GM21825 (cell line): ENCODE measurements around the gene RAB27A.

Source experiments
- ATAC-seq: cut with Tn5 transposase; IDR thresholded peaks from one replicate; pipeline ENCODE4 v1.9.1; 2021; ENCODE audit warnings: mild to moderate bottlenecking, moderate library complexity; ENCODE audit not compliant: unreplicated experiment

Gene RAB27A

DNA sequence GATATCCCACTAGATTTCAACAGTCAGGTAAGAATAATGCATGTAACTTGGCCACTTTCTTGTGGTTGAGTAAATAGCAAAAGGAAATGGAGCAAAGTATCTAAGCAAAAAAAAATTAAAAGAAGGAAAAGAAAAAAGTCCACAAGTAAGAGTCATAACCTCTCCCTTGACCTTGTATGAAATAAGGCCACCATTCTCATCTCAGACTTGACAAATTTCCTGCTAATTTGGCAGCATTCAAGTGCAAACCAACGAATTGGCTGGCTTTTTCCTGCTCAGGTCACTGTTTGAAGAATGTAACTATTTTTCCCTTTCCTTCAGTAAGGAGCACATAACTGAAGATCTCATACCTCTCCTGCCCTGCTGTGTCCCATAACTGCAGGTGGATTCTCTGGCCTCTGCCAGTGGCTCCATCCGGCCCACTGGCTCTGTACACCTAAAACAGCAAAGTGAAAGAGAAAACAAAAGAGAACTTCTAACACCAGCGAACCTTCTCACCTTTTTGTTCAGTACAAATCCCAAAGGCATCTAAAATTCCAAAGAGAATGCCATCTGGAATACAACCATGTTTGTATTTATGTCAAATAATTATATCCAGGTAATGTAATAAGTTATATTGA, 59.5 kb downstream of the RAB27A start:
- ATAC-seq: no peak

DNA sequence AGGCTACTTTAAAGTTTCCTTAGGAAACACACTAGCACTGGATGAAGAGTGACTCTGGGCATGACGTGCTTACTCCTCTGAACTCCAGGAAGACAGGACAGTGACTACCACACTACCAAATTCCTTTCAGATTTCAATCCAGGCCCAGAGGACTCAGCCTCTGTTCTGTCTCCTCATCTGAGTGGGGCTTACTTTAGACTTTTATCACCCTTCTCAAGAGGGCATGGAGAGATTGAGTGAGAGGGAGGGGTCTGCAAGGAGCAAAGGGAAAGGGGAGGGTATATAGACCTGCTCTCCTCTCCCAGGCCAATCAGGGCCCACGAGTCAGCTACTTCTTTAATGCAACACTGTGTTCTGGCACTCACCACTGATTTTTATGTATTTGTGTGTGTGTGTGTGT, 63.5 kb downstream of the RAB27A start:
- ATAC-seq: no peak

DNA sequence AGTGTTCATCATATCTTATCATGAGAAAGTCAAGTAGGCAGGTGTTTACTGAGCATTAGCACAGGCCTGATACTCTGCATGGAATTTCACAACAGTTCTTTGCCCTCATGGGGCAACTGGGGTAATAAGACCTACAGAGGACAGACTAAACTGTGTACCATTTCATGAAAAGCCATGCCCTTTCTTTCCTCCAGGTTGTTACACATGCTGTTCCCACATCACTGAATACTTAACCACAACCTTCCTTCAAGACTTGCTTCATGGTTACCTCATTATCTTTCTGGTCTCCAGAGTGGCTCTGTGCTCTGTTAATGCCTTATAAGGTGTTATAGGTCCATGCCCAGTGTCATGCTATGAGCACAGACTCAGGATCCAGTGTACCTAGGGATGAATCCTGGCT, 64.7 kb downstream of the RAB27A start:
- peak; percentile 42 for ATAC-seq

DNA sequence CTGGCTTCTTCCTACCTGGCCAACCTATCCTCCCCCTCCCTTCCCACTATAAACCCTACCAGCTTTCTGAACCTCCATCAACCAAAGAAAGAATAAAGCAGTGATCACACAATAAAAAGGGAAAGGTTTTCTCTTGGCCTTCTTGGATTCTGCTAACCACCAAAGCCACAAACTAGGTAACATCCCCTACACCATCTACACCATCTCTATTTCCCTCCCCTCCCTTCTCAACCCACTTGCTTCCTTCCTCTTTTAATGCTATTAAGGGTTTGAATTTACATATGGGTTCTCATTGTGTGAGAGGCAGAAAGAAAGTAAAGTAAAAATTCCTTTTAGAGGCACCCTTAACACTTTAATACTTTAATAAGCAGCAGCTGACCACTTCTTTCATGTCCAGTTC, 67.0 kb downstream of the RAB27A start:
- ATAC-seq: peak; percentile 61

DNA sequence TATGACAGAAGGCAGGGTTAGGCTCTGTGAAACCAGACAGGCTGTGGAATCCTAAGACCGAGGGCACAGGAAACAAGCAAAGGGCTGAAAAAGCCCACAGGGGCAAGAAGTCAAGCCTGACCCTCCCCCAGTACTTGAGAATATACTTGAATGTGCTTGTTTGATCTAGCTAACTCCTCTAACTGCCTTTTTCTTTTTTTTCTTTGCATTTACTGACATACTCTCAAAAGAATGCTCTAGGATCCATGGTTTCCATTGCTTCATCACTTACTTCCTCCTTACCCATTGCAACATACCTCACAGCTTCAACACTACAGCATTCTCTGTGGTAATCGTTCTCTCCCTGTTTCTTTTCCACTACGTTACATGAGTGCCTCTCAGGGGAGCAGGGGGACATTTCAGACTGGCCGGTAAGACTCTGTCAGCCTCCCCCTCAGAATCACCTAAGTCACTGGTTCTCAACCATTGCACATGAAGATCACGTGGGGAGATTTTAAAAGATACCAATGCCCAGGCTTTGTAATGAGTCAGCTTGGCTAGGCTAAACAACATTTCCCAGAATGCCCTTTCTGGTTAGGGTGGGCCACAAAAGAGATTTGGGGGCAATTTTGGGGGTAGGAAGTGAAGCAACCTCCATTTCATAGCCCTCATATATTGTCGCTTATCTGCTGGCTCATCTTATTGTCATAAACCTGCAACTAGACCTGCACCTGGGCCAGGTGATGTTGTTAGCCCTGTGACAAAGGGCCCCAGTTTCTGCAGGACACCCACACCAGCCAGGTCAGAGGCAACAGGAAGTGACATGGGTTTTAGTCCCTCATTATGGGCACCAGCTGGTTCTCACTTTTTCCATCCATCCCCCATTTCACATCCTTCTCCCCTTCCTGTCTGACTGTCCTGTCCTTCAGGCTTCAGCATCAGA, 68.3 kb downstream of the RAB27A start:
- peak; percentile 38 for ATAC-seq

DNA sequence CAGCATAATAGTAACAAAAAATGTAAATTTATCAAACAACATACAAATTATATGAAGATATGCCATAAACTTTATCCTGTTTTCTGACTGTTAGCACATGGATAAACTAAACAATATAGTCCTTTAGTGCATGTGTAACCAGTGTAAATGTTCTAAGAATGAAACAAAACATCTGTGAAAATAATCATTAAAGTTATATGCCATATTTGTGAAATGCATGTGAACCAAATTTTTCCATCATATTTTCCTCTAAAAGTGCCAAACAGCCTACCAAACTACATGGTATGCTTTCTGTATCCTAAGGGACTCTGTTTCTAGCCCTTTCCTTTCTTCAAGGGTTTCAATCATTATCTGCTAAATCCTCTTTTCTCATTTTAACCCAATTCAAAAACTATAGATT, 69.0 kb downstream of the RAB27A start:
- ATAC-seq: no peak

DNA sequence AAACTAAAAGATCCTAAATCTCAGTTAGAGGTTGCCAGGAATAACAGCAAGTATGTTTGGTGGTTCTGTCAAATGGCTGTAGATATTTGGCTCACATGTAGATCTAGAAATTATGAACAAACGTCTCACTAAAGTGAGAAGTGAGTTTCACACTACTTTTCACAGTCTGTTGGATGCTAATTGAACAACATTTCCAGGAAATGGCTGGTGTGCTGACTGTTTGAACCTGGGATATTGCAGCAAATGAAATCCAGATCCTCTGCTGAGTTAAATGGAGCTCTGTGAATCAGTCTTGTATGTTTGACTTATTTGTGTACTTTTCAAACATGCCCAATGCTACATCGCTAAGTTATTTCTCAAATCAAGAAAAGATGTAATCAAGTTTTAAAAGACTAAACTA, 71.6 kb downstream of the RAB27A start:
- ATAC-seq: no peak

DNA sequence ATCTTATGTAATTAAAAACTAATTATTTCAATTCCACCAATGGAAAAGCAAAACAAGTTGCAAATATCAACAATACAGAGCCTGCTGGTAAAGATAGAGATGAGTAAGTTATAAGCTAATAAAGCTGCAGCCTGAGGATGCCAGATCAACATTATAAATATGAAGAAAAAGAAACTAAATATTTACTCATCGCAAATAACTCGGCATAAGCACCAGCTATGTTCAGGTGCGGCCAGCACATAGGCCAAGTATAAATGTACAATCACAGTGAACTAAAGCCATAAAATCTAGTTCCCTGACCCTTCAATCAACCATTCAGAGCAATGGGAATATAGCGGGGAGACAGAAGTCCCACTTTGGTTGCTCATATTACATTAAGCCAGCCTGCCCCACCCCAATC, 85.1 kb downstream of the RAB27A start:
- ATAC-seq: no peak

DNA sequence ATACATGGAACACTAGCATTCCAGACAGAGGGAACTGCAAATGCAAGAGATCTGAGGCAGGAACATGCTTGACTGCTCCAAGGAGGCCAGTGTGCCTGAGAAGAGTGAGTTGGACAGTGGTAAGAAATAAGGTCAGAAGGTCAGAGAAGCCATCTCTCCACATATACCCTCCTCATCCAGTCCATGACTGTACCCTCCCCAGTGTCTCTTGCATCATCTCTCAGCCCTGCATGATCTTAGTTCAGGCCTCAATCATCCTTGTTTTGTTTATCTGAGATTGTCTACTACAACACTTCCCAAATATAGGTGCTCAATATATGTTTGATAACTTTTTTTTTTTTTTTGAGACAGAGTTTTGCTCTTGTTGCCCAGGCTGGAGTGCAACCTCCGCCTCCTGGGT, 87.4 kb downstream of the RAB27A start:
- ATAC-seq: no peak

DNA sequence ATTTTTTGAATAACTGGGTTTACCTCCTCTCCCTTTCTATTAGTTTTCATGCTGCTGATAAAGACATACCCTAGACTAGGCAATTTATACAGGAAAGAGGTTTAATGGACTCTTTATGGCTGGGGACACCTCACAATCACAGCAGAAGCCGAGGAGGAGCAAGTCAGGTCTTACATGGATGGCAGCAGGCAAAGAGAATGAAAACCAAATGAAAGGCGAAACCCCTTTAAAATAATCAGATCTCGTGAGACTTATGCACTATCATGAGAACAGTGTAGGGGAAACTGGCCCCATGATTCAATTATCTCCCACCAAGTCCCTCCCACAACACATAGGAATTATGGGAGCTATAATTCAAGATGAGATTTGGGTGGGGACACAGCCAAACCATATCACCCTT, 90.9 kb downstream of the RAB27A start:
- no peak for ATAC-seq

DNA sequence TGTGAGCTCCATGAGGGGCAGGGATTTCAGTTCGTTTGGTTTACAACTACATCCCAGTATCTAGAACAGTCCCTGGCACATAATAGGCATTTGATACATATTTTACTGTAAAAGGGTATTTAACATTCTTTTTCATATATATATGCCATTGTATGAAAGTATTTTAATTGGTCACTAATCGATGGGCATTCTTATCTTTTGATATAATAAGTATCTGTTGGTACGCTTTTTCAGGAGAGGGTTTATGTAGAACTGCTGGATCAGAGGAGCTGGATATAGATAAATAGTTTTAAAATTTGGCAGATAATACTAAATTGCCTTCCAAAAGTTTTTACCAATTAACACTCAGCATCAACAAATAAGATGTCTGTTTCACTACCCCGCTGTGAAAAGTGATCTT, 91.9 kb downstream of the RAB27A start:
- no peak for ATAC-seq

DNA sequence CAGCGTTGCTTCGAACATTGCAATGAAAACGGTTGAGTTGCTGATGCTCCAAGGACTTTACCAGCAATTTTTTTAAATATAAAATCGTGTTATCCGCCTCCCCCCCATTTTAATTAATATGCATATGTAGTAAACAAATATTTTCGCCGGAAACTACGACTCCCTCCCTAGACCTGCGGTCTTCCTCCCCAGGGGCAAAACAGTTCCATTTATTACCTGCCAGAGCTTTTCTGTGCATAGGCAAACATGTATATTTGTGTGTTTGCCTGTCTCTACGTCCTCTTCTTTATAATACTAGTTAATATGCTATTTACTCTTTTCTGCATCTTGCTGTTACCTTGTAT, 92.3 kb downstream of the RAB27A start:
- peak; percentile 11 for ATAC-seq

DNA sequence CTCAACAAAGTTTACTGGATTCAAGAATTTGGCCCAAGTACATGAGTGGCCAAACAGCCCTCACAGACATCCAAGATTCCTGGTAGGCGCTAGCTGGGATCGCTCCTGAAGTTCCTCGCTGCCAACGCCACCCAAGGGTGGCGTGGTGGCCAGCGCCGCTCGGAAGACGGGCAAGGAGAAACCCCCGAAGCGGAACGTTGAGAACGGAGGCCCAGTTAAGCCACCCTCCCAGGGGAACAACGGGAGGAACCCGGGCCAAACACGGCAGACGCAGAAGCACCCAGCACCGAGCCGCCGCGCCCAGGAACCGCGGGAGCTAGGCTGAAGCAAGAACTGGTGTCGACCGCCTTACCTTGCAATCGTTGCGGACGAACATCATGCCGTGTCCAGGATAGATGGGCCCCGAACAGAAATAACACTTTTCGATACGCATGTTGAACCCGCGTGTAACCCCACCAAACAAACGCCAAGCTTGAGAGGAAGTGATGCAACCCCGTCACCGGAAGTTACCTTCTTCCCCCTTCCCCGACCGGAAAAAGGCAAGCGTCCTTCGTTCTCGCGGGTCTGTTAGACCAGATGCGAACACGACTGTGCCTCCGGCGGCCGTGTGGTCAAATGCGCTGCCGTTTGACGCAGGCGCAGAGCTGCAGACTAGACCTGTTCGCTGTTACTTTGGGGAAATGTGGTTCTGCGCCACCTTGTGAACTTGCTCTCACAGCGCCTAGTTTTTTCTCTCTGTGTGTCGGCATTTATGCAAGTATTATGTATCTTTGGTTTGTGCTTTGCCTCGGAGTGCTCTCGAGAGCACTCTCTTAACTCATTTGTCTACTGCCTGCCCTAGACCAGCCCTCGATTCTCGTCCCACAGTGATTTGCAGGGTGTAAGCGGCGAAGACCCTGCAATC, 92.9 kb downstream of the RAB27A start, which contains the start of gene RSL24D1:
TSS of gene RSL24D1 (minus strand) at position 484 of the 904 bp plus-strand sequence. CDS start at position 433, 51 bp downstream.
- peak; percentile 93 for ATAC-seq

DNA sequence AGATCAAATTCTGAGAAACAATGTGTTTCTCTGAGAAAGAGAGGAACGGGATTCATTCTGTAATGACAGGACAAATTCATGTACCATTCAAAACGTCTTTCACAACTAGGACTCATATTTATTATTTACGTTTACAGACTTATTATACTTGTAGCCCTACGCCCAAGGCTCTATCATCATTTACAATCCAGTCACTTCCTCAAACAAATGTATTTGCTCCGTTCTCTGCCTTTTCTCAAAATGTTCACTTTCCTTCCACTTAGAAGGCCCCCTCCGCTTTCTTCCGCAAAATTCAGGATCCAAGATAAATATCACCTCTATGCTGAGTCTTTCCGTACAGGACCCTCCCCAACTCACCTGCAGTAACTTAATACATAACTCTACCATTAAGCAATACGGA, 93.6 kb downstream of the RAB27A start:
- no peak for ATAC-seq

DNA sequence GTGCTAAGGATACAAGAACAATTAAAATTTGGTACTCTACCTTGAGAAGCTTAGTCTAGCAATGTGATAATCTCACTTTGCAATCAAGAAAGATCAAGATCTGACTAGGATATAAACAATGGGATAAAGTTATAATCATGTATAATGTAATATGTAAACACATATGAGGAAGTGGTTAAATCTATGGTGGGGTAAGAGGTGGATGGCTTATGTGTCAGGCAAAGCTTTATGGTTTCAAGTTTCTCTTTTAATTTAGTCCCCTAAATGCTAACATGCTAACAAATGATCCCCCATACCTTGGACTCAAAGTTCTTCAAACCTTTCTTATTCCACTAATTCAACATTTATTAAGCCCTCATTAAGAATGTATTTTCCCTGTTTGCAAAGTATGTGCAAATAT, 95.4 kb downstream of the RAB27A start:
- ATAC-seq: no peak

DNA sequence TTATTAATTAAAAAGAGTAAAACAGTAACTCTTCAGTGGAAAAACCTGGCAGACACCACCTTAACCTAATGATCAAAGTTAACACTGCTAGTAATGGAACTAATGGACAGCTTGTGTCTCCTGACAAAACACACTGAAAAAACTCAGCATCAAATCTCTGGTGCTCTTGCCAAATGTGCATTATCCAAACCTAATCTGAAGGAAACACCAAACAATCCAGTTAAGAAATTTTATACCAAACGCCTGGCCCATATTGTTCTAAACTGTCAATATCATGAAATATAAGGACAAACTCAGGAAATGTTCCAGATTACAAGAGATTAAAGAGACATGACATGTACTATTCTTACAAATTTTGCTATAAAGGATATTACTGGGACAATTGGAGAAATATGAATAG, 103.3 kb downstream of the RAB27A start:
- ATAC-seq: no peak

DNA sequence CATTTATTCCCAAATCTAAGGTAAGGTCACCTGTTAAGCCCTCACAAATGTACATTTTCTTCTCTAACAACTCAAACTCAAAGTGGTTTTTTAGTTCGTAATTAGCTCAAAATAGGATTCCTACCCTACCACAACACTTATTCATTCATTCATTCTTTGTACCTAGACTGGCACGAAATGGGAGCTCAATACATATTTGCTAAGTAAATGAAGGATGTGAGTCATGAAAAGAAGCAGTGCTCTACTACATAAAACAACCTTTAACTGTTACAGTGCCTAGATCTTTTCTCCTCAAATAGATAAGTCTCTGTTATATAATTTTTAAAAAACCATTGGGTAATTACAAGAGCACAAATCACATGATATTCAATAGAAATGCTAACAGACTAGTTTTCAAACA, 105.9 kb downstream of the RAB27A start:
- no peak for ATAC-seq

DNA sequence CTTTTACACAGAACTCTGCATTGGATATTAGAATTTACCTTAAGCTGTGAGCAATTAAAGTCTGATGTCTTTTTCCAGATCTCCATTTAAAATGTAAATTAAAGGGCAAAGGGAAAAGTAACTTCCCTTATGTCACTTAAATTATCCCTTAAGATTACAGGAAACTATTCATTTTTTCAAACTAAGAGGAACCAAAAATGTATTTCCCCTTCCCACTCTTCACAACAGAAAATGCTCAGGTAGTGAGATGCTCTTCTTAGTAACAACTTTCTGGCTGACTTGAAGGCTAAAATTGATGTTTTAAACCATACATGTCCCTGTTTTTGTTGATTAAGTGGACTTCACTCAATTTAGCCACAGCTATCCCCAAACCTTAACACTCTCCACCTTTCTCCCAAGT, 110.5 kb downstream of the RAB27A start:
- ATAC-seq: no peak

DNA sequence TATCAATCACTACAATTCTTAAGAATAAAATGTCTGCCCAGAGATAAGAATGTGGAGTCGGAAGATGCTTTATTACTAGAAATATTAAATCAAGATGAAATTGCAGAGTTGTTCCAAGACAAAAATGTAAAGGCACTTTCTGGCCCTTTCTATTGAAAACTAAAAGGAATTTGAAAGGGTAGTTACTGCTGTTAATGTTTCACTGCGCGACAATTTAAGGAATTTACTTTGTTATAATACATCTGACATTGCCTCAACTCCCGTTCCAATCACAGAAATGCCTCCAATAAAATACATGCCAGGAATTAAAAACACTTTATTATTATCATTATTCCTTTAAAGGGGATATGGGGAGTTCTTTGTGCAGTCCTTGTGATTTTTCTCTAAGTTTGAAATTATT, 119.3 kb downstream of the RAB27A start:
- no peak for ATAC-seq

DNA sequence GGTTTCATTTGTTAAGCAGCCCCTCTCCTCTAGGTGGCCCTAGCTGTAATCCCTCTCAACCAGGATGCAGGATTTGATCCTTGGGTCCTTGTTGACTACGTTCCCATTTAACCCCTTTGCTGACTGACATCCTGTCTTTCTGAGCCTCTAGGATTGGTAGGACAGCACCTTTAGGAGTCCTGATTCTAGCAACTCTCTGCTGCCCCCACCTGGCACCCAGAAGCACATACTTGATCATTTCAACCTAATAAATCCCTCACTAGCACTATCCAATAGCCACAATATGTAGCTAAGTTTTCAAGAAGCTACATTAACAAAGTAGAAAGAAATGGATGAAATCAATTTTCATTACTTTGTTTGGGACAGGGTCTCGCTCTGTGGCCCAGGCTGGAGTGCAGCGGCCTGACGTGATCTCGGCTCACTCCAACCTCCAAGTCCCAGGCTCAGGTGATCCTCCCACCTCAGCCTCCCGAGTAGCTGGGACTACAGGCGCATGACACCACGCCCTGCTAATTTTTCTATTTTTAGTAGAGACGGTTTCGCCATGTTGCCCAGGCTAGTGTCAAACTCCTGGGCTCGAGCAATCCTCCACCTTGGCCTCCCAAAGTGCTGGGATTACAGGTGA, 121.2 kb downstream of the RAB27A start:
- peak; percentile 91 for ATAC-seq

DNA sequence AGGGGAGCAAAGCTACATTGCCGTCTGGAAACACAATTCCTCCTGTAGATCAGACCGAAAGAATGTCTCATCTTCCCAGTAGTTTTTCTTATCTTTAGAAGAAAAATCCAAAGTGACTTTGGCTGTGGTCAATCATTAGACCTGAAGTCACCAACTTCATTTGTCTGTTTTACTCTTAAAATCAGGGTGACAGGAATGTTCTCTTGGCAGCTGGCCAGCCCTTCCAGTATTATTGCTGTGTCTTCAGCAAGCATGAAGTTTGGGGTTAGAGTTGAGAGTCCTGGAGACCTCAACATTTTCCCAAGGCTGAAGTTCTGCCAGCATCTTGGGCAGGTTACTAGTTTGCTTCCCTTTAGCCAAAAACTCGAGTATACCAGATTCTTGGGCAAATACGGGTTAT, 125.3 kb downstream of the RAB27A start:
- ATAC-seq: no peak
